Keratinocyte (primary cell): ENCODE measurements around the gene EVC.
A peak's percentile ranks its signal among the peaks of the same experiment; 100 is the strongest.

ENCODE experiments used
- EZH2 ChIP-seq: IDR thresholded peaks from one replicate; pipeline ENCODE4 v1.6.1; 2012; ENCODE audit warnings: inconsistent platforms, mild to moderate bottlenecking, low read length, moderate library complexity
- TF ChIP-seq, protein P1 (sequence below), 3 experiments: IDR thresholded peaks in 1 of 3; conservative IDR thresholded peaks in 1 of 3; optimal IDR thresholded peaks in 1 of 3; 2 replicates in 2 of 3; 3 replicates in 1 of 3; pipeline versions ENCODE3 to v1.5.1; 2011; ENCODE audit warnings: low read length in 3 of 3, mild to moderate bottlenecking in 3 of 3, moderate library complexity in 2 of 3, control low read depth in 1 of 3, inconsistent platforms in 1 of 3; ENCODE audit not compliant: insufficient read depth in 2 of 3; ENCODE audit errors: extremely low read depth in 1 of 3

DNA sequence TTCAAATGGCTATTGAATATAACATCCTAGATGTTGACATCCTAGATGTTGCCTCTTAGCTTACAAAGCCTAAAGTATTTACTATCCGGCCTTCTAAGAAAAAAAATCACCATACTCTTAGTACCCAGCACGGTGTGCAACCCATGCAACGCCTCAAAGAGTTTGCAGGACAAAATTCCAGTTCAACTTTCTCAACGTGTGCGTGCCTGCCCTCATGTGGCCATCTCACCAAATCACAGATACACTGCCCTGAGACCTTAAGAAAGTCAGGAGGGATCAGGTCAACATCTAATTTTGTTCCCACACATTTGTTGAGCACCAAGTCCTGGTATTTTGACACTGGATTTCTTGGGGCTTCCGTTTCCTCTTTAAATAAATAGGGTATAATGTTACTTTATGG, 113.6 kb downstream of the EVC start:
- TF ChIP-seq, protein P1, sequence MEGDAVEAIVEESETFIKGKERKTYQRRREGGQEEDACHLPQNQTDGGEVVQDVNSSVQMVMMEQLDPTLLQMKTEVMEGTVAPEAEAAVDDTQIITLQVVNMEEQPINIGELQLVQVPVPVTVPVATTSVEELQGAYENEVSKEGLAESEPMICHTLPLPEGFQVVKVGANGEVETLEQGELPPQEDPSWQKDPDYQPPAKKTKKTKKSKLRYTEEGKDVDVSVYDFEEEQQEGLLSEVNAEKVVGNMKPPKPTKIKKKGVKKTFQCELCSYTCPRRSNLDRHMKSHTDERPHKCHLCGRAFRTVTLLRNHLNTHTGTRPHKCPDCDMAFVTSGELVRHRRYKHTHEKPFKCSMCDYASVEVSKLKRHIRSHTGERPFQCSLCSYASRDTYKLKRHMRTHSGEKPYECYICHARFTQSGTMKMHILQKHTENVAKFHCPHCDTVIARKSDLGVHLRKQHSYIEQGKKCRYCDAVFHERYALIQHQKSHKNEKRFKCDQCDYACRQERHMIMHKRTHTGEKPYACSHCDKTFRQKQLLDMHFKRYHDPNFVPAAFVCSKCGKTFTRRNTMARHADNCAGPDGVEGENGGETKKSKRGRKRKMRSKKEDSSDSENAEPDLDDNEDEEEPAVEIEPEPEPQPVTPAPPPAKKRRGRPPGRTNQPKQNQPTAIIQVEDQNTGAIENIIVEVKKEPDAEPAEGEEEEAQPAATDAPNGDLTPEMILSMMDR (optimal IDR thresholded peaks at IDR 0.05 in 1 of 3, IDR thresholded peaks at IDR 0.05 in 1 of 3, conservative IDR thresholded peaks at IDR 0.05 in 1 of 3; ENCODE audit: extremely low read depth in 1 of 3, insufficient read depth in 2 of 3, low read length in 3 of 3), result peak; percentile 37 to 74 (median 52)
- no peak for TF ChIP-seq EZH2
